A549 (cell line): ENCODE results near the gene GKN1. TPM values are rescaled to one million over a fixed set of nuclear protein-coding genes. Genes with fewer than 3 reads are reported as not detected.

Experiments
- ATAC-seq, 2 experiments: fragments of 200-7000 bp in 1 of 2; fragments of >200 bp in 1 of 2; cut with Nextera tagmentation in 1 of 2; cut with Tn5 transposase in 1 of 2; 3 replicates each; pipeline versions ENCODE4 v1.8.0 to v1.9.1; 2018 to 2020; ENCODE audit warnings: mild to moderate bottlenecking in 1 of 2, moderate library complexity in 1 of 2
- CTCF ChIA-PET: fragments of 300-600 bp; sonication (Branson Sonifier 250); formaldehyde crosslinking; extraction: SDS; loops from one replicate; lab custom pipeline; 2021; ENCODE audit warnings: antibody characterized with exemption, inconsistent platforms; lab: Yijun Ruan, JAX
- POLR2A ChIA-PET: fragments of 350-600 bp; formaldehyde crosslinking; extraction: SDS; loops from one replicate; lab custom pipeline; 2021; ENCODE audit warnings: antibody characterized with exemption, inconsistent platforms; lab: Yijun Ruan, JAX
- DNase-seq, 2 experiments: peaks; one replicate each; pipeline versions ENCODE4 v3.0.0 to v3.0.0-alpha.2; 2011 to 2016; ENCODE audit warnings: low read depth in 1 of 2, low spot score in 1 of 2
- FAIRE-seq: peaks from 2 replicates; lab custom pipeline; 2011; peaks lifted over from hg19 to GRCh38; lab: Jason Lieb, UNC
- H3K27ac ChIP-seq, 2 experiments: fragments of >200 bp; sonication (Bioruptor Twin); formaldehyde crosslinking; 3 replicates each; pipeline ENCODE4 v1.5.1; 2016 to 2017
- H3K4me1 ChIP-seq: fragments of >200 bp; sonication (Bioruptor Twin); formaldehyde crosslinking; 3 replicates; pipeline ENCODE4 v1.6.1; 2016
- H3K4me2 ChIP-seq: fragments of >200 bp; sonication (Bioruptor Twin); formaldehyde crosslinking; 3 replicates; pipeline ENCODE4 v1.6.1; 2016
- H3K4me3 ChIP-seq: fragments of >200 bp; sonication (Bioruptor Twin); formaldehyde crosslinking; 3 replicates; pipeline ENCODE4 v1.5.1; 2016
- H3K9me3 ChIP-seq: fragments of >200 bp; sonication (Bioruptor Twin); formaldehyde crosslinking; 3 replicates; pipeline ENCODE4 v1.6.1; 2016
- ATOH8 ChIP-seq: fragments of 250-450 bp; sonication (Bioruptor Pico); IDR thresholded peaks from 2 replicates; pipeline ENCODE4 v1.5.0; 2020; ENCODE audit warnings: low read depth, mild to moderate bottlenecking, moderate library complexity
- CEBPB ChIP-seq, 2 experiments: fragments of >200 bp in 1 of 2; sonication (Bioruptor Twin) in 1 of 2; formaldehyde crosslinking in 1 of 2; IDR thresholded peaks; 2 replicates each; pipeline ENCODE4 v1.6.1; 2012 to 2016
- CHD4 ChIP-seq: fragments of 200-600 bp; sonication (generic); IDR thresholded peaks from 2 replicates; pipeline ENCODE4 v1.6.1; 2016; ENCODE audit warnings: antibody characterized with exemption, mild to moderate bottlenecking, borderline replicate concordance
- FOSB ChIP-seq: fragments of 250-450 bp; sonication (Bioruptor Pico); IDR thresholded peaks from 2 replicates; pipeline ENCODE4 v1.5.0; 2020; ENCODE audit warnings: mild to moderate bottlenecking, moderate library complexity
- FOXS1 ChIP-seq: fragments of 250-450 bp; sonication (Bioruptor Pico); IDR thresholded peaks from 2 replicates; pipeline ENCODE4 v1.5.0; 2020; ENCODE audit warnings: mild to moderate bottlenecking, moderate library complexity
- GATA3 ChIP-seq: IDR thresholded peaks from 2 replicates; pipeline ENCODE4 v1.6.1; 2012; ENCODE audit warnings: borderline replicate concordance
- HOXB13 ChIP-seq: fragments of 250-450 bp; sonication (Bioruptor Pico); IDR thresholded peaks from 2 replicates; pipeline ENCODE4 v1.5.0; 2020; ENCODE audit warnings: low read depth, mild to moderate bottlenecking, moderate library complexity
- HOXB5 ChIP-seq: fragments of 250-450 bp; sonication (Bioruptor Pico); IDR thresholded peaks from 2 replicates; pipeline ENCODE4 v1.5.0; 2020; ENCODE audit warnings: mild to moderate bottlenecking, moderate library complexity
- KDM5A ChIP-seq: fragments of 200-600 bp; sonication (generic); IDR thresholded peaks from 2 replicates; pipeline ENCODE4 v1.6.1; 2016; ENCODE audit warnings: antibody characterized with exemption, mild to moderate bottlenecking
- MAFK ChIP-seq: fragments of 450-650 bp; IDR thresholded peaks from 2 replicates; pipeline ENCODE4 v1.6.1; 2014; ENCODE audit not compliant: partially characterized antibody
- NFE2L2 ChIP-seq: fragments of 150-350 bp; conservative IDR thresholded peaks from 2 replicates; pipeline ENCODE4 v1.6.1; 2014; ENCODE audit warnings: low read length
- PBX3 ChIP-seq: IDR thresholded peaks from 2 replicates; pipeline ENCODE4 v1.6.1; 2012
- PHF8 ChIP-seq: fragments of 200-600 bp; sonication (generic); IDR thresholded peaks from 2 replicates; pipeline ENCODE4 v1.6.1; 2016; ENCODE audit warnings: low read depth, mild to moderate bottlenecking, antibody characterized with exemption, moderate library complexity, borderline replicate concordance
- RCOR1 ChIP-seq: fragments of 150-350 bp; IDR thresholded peaks from 2 replicates; pipeline ENCODE4 v1.6.1; 2014; ENCODE audit warnings: antibody characterized with exemption, low read length, low read depth
- REST ChIP-seq: fragments of 200-600 bp; sonication (generic); IDR thresholded peaks from 2 replicates; pipeline ENCODE4 v1.6.1; 2016; ENCODE audit warnings: antibody characterized with exemption, mild to moderate bottlenecking, moderate library complexity
- SMC3 ChIP-seq: fragments of >200 bp; sonication (Bioruptor Twin); formaldehyde crosslinking; IDR thresholded peaks from 3 replicates; pipeline ENCODE4 v1.6.1; 2018; ENCODE audit warnings: inconsistent platforms
- ZNF302 ChIP-seq: fragments of 250-450 bp; sonication (Bioruptor Pico); IDR thresholded peaks from 2 replicates; pipeline ENCODE4 v1.9.0; 2021; ENCODE audit warnings: inconsistent platforms, mild to moderate bottlenecking, moderate library complexity
- WGBS: methylation state at CpG from one replicate; pipeline ENCODE4 v1.1.6; 2017; ENCODE audit errors: missing lambda C conversion rate; 5-methylcytosine and 5-hydroxymethylcytosine counted together
- polyA plus RNA-seq, 4 experiments: library from polyadenylated mRNA; depleted of rRNA in 3 of 4; stranded (reverse); fragments of >200 nt; fragmentation: RNase III in 1 of 4; extraction: RNeasy Plus Mini Kit Qiagen cat#74134 plus additional on column Dnase treatment in 1 of 4; gene quantifications; 2 replicates in 3 of 4; 3 replicates in 1 of 4; pipeline ENCODE4 v1.2.3, GENCODE V29; 2011 to 2017

The GKN1 gene
- polyA plus RNA-seq, 2 of the 4 experiments (the other 2 are of a cell fraction) = 0.35 to 0.45 TPM

GRCh38 chr2:69013840-69014821 is 39.7 kb downstream of the GKN1 start:
- peak overlapping the region; percentile 81 for H3K4me2 ChIP-seq
- ChIA-PET POLR2A (interaction anchor here (0.7 to 2.4 kb wide), 4 partner anchors 68 to 292 kb away, joined by 3 to 12 read pairs (median 4); no protein-coding TSS in a partner anchor), CTCF (interaction anchor here (0.7 to 5.2 kb wide), 6 partner anchors 10 to 551 kb away, joined by 3 to 38 read pairs (median 4); no protein-coding TSS in a partner anchor)
- TF ChIP-seq KDM5A (peak; percentile 26; the same call in 1 of the 2 replicates), FOXS1 (CRISPR knock-in tag) (no peak), PHF8 (peak; percentile 27; the same call in 1 of the 2 replicates), CEBPB (IDR thresholded peaks at IDR 0.05) (peak in 1 of 2 experiments; percentile 10; a peak in 1 of 4 replicates), HOXB13 (CRISPR knock-in tag) (peak; percentile 15; the same call in 1 of the 2 replicates), ATOH8 (0 out of 2 replicates have a peak, but pooled peaks have one; percentile 49), RCOR1 (no peak), FOSB (CRISPR knock-in tag) (0 out of 2 replicates have a peak, but pooled peaks have one; percentile 41)
- WGBS = under 1% methylated on average over 20 of the region's 20 CpGs
- peak overlapping the region; percentile 90 to 95 for H3K27ac ChIP-seq
- no peak for FAIRE-seq
- H3K9me3 ChIP-seq = no peaks in the 10 kb centered on the region
- DNase-seq = peak in 1 of 2 experiments; percentile 67
- H3K4me1 ChIP-seq = peaks cover 51% of the 10 kb centered on the region
- H3K4me3 ChIP-seq = peak overlapping the region; percentile 85
- peak; percentile 26 to 27; a peak in 4 of 6 replicates for ATAC-seq

- Histone ChIP-seq H3K27ac (peak overlapping the region; percentile 80 to 90), H3K4me3 (peak overlapping the region; percentile 85), H3K9me3 (no peaks in the 10 kb centered on the region)
- no peak for FAIRE-seq
- CTCF ChIA-PET = interaction anchor here (0.6 to 5.2 kb wide), 3 partner anchors 74 to 1631 kb away, joined by 3 to 38 read pairs (median 14); no protein-coding TSS in a partner anchor
- POLR2A ChIA-PET = interaction anchor here (1.6 kb wide), 1 partner anchor 289 kb away, joined by 3 read pairs; no protein-coding TSS in a partner anchor
- TF ChIP-seq CEBPB (IDR thresholded peaks at IDR 0.05) (no peak), MAFK (peak; percentile 100), HOXB5 (no peak), GATA3 (0 out of 2 replicates have a peak, but pooled peaks have one; percentile 2), PBX3 (no peak), SMC3 (0 out of 3 replicates have a peak, but pooled peaks have one; percentile 12), NFE2L2 (peak; percentile 86), REST (peak; percentile 77), ZNF302 (CRISPR knock-in tag) (no peak), CHD4 (no peak), HOXB13 (CRISPR knock-in tag) (no peak)
- TF ChIP-seq, all 56 proteins: peak for 5
- ATAC-seq (peak in 1 of 2 experiments; percentile 6; a peak in 3 of 6 replicates), DNase-seq (peak in 1 of 2 experiments; percentile 63)
- peaks cover 76% of the 10 kb centered on the region for H3K4me1 ChIP-seq
- H3K4me2 ChIP-seq = peak overlapping the region; percentile 81
- WGBS = 34% methylated on average over 5 of the region's 5 CpGs
Measured at GRCh38 chr2:69017080-69017479, 42.6 kb downstream of the GKN1 start.
